Activated CD4-positive, CD25-positive, alpha-beta regulatory T cell treated with anti-CD3 and anti-CD28 coated beads, Interleukin-2, amount 50 U/mL, for 16 hours (primary cell): ENCODE measurements around the gene FOXD2.

Source experiments
- DNase-seq: peaks from one replicate; pipeline ENCODE4 v3.0.0-alpha.2; 2020; ENCODE audit warnings: low read depth, low spot score

FOXD2 gene

GRCh38 chr1:47417170-47418044 is 20.4 kb upstream of the FOXD2 start:
- DNase-seq, result no peak

GRCh38 chr1:47418122-47418521 is 19.7 kb upstream of the FOXD2 start:
- no peak for DNase-seq

GRCh38 chr1:47418681-47419325 is 19.0 kb upstream of the FOXD2 start:
- no peak for DNase-seq

GRCh38 chr1:47420547-47420946 is 17.3 kb upstream of the FOXD2 start:
- DNase-seq, result no peak

GRCh38 chr1:47423872-47424271 is 14.0 kb upstream of the FOXD2 start:
- DNase-seq, result no peak

- DNase-seq, result no peak
Measured at GRCh38 chr1:47424336-47424982, 13.4 kb upstream of the FOXD2 start.

- no peak for DNase-seq
Measured at GRCh38 chr1:47431534-47431933, 6.3 kb upstream of the FOXD2 start.

GRCh38 chr1:47432071-47433036 is 5.5 kb upstream of the FOXD2 start:
- no peak for DNase-seq

GRCh38 chr1:47433037-47433421 is 4.8 kb upstream of the FOXD2 start:
- DNase-seq, result no peak

GRCh38 chr1:47433477-47434050 is 4.3 kb upstream of the FOXD2 start:
- no peak for DNase-seq

GRCh38 chr1:47434051-47434842 is 3.6 kb upstream of the FOXD2 start:
- DNase-seq, result no peak

GRCh38 chr1:47435506-47436303 is 2.1 kb upstream of the FOXD2 start:
- no peak for DNase-seq

GRCh38 chr1:47436304-47436978 is 1.4 kb upstream of the FOXD2 start:
- peak; percentile 58 for DNase-seq

- no peak for DNase-seq
Measured at GRCh38 chr1:47436979-47437446, 831 bp upstream of the FOXD2 start.

- no peak for DNase-seq
Measured at GRCh38 chr1:47438165-47439016, 547 bp downstream of the FOXD2 start.

- DNase-seq, result no peak
Measured at GRCh38 chr1:47439017-47439818, 1.4 kb downstream of the FOXD2 start.
